Colonic mucosa (tissue), 4 donors: Measurements from ENCODE around the gene NPAS3. TPM values are rescaled to one million over a fixed set of nuclear protein-coding genes. Genes with fewer than 3 reads are reported as not detected.

Source experiments
- DNase-seq: peaks from one replicate; pipeline ENCODE4 v3.0.0-alpha.2; 2020
- H3K27ac ChIP-seq: fragments of 200-600 bp; one replicate; pipeline ENCODE4 v1.8.0; 2021
- H3K27me3 ChIP-seq: fragments of 200-600 bp; one replicate; pipeline ENCODE4 v1.8.0; 2021
- H3K36me3 ChIP-seq: fragments of 200-600 bp; one replicate; pipeline ENCODE4 v1.8.0; 2021
- H3K4me1 ChIP-seq: fragments of 200-600 bp; one replicate; pipeline ENCODE4 v1.8.0; 2021; ENCODE audit warnings: mild to moderate bottlenecking
- H3K4me3 ChIP-seq: fragments of 200-600 bp; one replicate; pipeline ENCODE4 v1.8.0; 2021
- H3K9ac ChIP-seq, 2 donors: one replicate each; pipeline ENCODE4 v1.7.0; 2013; ENCODE audit warnings: control low read depth in 2 of 2, low read depth in 2 of 2, low read length in 2 of 2
- H3K9me3 ChIP-seq: fragments of 200-600 bp; one replicate; pipeline ENCODE4 v1.8.0; 2021
- CTCF ChIP-seq: fragments of 200-600 bp; IDR thresholded peaks from one replicate; pipeline ENCODE4 v1.8.0; 2022; ENCODE audit warnings: antibody characterized with exemption, mild to moderate bottlenecking
- intact Hi-C: fragments of 100-400 bp; cut with DNase I; formaldehyde crosslinking; loops from one replicate; pipeline ENCODE4 v1.14.1; 2022
- total RNA-seq, 2 donors: library from RNA; stranded (reverse); fragmentation: NEBNext Ultra II Directional in 1 of 2; extraction: Animal tissue kit (Norgen Biotek cat#: 25700) in 1 of 2; gene quantifications; one replicate each; pipeline ENCODE4 v1.2.1, GENCODE V29; 2021
- donor health status: healthy.
- donor health status: DM: no; HTN: no; CAD: no.
- donor health status: DM: no; HTN: no; CAD: no.

Gene NPAS3
- total RNA-seq, 2 donors from 2014 or later, result 0.79 to 1.6 TPM

DNA sequence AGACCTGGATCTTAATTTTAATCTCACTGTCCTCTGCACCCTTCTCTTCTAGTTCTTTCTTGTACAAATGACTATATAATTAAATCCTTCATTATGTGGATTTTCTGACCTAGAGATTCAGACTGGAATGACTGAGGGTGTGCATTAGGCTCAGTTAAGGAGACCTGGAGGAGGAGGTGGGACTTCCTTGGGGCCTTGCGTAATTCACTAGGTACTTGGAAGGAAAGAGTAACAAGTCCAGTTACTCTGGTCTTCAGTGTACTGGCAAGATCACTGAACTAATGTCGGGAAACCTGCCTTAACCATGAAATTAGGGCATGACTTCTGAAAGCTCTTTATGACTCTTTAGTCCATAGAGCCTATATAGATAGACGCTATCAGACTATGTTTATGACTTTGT is 570.8 kb downstream of the NPAS3 start:
- Histone ChIP-seq H3K4me1 (no peaks in the 10 kb centered on the region), H3K36me3 (no peaks in the 10 kb centered on the region), H3K27me3 (no peaks in the 10 kb centered on the region), H3K4me3 (no peak overlapping the region), H3K9ac (no peak overlapping the region), H3K27ac (no peak overlapping the region), H3K9me3 (no peaks in the 10 kb centered on the region)
- DNase-seq, result no peak
- TF ChIP-seq CTCF, result no peak
- intact Hi-C loops, result no loop called here

DNA sequence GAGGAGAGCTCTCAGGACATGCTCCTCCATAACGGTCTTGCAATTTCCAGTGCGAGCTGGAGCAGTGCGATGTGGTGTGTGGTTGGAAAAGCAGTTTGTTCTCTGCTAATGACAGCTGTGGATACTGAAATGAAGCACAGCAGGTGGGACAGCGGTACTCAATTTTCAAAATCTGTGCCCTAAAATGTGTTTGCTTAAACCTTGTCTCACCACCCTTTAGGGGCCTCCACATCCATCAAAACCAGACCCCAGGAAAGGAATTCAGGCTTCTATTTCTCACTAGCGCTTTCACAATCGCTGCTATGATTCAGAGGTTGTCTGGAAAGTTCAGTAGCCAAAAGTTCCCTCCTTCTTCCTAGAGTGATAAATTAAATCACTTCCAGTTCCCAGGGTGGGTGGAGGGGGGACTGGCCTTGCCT is 571.4 kb downstream of the NPAS3 start:
- no peaks in the 10 kb centered on the region for H3K36me3 ChIP-seq
- no peak overlapping the region for H3K9ac ChIP-seq
- no peak overlapping the region for H3K4me3 ChIP-seq
- H3K4me1 ChIP-seq, result no peaks in the 10 kb centered on the region
- no peak for TF ChIP-seq CTCF
- no peaks in the 10 kb centered on the region for H3K27me3 ChIP-seq
- no peak overlapping the region for H3K27ac ChIP-seq
- no peak for DNase-seq
- intact Hi-C loops, result no loop called here
- no peaks in the 10 kb centered on the region for H3K9me3 ChIP-seq

GRCh38 chr14:33510991-33511390 is 572.3 kb downstream of the NPAS3 start:
- Histone ChIP-seq H3K4me1 (no peaks in the 10 kb centered on the region), H3K27me3 (no peaks in the 10 kb centered on the region), H3K9ac (no peak overlapping the region), H3K27ac (no peak overlapping the region), H3K36me3 (no peaks in the 10 kb centered on the region), H3K9me3 (no peaks in the 10 kb centered on the region), H3K4me3 (no peak overlapping the region)
- intact Hi-C loops, result no loop called here
- DNase-seq, result no peak
- no peak for TF ChIP-seq CTCF

GRCh38 chr14:33511851-33512640 is 573.4 kb downstream of the NPAS3 start:
- no peak overlapping the region for H3K4me3 ChIP-seq
- intact Hi-C loops, result no loop called here
- no peaks in the 10 kb centered on the region for H3K36me3 ChIP-seq
- H3K27ac ChIP-seq, result no peak overlapping the region
- H3K27me3 ChIP-seq, result no peaks in the 10 kb centered on the region
- TF ChIP-seq CTCF, result no peak
- DNase-seq, result no peak
- H3K4me1 ChIP-seq, result no peaks in the 10 kb centered on the region
- no peak overlapping the region for H3K9ac ChIP-seq
- H3K9me3 ChIP-seq, result no peaks in the 10 kb centered on the region

DNA sequence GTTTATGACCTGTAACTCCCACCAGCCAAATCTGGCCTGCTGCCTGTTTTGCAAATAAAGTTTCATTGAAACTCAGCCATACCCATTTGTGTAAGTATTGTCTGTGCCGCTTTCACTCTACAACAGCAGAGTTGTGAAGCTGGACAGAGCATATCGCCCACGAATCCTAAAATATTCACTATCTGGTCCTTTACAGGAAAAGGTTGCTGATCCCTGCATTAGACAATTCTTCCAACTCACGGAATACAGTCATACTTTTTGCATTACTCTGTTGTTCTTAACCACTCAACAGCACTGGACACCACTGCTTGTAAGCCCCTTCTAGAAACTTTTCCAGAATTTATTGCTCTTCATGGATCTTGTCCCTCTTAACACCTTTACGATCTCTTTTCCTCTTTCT is 576.8 kb downstream of the NPAS3 start:
- H3K27ac ChIP-seq, result no peak overlapping the region
- no peaks in the 10 kb centered on the region for H3K27me3 ChIP-seq
- H3K4me3 ChIP-seq, result no peak overlapping the region
- no peak for DNase-seq
- no peak overlapping the region for H3K9ac ChIP-seq
- H3K36me3 ChIP-seq, result no peaks in the 10 kb centered on the region
- intact Hi-C loops, result no loop called here
- H3K9me3 ChIP-seq, result no peaks in the 10 kb centered on the region
- H3K4me1 ChIP-seq, result no peaks in the 10 kb centered on the region
- no peak for TF ChIP-seq CTCF
